Activated T-cell treated with anti-CD3 and anti-CD28 coated beads for 24 hours (primary cell): ENCODE data around the gene FILIP1L.

Source experiments
- DNase-seq: peaks from one replicate; pipeline ENCODE4 v3.0.0-alpha.2; 2020; ENCODE audit warnings: low read depth

Gene FILIP1L

DNA sequence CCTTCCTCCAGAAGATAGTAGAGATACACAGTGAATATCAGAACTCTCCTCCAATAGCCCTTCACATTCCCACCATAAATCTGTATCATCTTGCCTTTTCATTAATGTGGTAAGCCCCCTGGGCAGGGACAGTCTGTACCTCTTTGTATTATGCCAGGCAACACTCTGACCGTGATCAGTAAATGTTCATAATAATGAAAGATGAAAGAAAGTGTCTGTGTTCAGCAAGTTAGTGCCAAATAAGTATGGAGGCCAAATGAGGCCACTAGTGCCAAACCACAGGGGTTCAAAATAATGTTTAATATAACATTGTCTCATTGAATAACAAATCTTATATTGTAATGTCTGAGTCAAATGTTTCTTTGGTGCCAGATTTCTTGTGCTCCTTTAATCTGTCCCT lies 192.3 kb downstream of the FILIP1L start:
- DNase-seq = no peak

- DNase-seq = no peak
Measured at GRCh38 chr3:99921377-99921695, 193.0 kb downstream of the FILIP1L start.

- DNase-seq = no peak
Measured at GRCh38 chr3:99920481-99921376, 193.6 kb downstream of the FILIP1L start.

GRCh38 chr3:99919694-99920093 lies 194.6 kb downstream of the FILIP1L start:
- DNase-seq = no peak

DNA sequence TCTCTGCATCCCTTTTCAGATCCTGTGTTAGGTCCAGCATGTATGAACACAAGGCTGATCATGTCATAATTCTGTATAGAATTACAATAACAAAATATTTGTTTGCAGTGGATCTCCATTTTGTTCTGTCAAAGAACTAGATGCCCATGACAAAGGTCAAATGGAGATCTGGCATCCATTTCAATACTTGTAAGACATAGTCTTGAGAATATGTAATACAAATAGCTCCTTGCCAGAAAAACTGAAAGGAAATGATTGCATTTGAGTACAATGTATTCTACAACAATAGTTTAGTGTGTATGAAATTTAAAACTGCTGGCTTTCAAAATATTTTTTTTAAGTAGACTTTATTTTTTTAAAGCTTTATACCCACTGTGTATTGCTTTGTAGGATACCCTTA lies 195.6 kb downstream of the FILIP1L start:
- DNase-seq = no peak

GRCh38 chr3:99915906-99916432 lies 198.3 kb downstream of the FILIP1L start:
- no peak for DNase-seq

DNA sequence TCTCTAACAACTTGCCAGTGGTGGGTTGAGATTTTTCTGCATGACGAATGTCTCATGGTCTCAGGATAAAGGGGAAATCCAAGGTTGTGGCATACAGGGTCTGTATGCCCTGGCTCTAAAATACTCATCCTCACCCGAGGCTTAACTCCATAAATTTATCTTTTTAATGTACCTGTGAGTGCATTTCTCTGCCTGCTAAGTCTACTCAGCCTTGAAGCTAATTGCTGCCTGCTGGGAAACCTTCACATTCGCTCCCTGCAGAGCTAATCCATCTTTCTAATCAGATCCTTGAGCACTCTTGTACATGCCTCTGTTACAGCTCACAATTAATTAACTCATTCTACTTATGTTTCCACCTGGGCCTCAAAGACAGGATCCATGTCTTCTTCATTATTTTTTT lies 202.9 kb downstream of the FILIP1L start:
- DNase-seq = no peak

DNA sequence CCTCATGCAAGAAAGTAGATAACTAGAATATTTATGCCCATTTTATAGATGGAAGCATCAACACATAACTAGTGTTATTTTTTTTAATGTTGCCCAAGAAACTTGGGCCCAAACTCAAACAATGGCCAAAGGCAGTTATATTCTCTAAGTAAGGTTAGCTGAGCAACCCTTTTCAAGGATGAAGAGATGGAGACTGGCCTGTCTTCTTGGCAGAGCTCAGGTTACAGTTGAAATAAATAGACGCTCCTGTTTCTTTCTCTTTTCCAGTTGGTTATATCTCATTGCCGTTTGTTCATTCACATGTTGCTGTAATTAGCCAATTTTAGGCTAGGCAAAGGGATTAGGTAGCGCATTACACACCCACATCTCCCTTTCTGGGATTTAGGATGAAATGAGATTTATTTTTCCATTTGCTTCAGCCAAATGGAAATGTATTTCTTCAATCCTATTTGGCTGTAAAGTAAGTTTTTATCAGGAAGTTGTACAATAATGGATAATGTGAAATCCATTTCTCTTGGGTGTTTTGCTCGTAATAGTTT lies 203.5 kb downstream of the FILIP1L start:
- DNase-seq = no peak

DNA sequence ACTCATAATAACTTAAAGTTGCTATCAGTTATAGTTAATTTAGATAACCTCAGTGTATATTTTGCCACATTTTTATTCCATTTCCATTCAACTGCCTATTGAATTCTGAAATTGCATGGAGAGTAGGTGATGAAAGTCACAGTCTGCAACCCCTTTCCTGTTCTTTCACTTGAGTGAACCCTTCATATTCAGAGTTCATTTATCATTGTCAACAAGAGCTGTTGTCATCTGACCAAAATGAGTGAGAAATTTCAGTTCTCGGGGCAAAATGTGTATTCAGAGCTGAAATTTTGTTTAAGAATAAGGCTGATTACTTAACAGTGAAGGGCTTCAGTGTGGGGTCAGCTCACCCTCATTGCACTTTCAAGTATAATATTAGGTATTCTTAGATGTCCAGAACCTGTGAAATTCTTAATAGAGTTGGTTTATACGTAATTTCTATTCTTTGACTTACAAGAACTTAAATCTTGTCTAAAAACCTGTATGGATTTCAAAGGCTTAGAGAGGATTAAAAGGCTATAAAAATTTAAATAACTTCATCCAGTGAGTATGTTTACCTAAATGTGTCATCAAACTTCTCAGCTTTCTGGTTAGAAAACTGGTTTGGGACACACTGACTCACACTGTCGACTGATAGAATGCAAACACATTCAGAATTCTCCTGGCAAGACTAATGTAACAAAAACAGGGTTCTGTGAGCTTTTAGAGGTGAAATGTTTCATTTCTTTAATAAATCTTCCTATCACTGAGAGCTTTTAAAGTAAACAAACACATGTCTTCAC lies 204.4 kb downstream of the FILIP1L start:
- DNase-seq = no peak

DNA sequence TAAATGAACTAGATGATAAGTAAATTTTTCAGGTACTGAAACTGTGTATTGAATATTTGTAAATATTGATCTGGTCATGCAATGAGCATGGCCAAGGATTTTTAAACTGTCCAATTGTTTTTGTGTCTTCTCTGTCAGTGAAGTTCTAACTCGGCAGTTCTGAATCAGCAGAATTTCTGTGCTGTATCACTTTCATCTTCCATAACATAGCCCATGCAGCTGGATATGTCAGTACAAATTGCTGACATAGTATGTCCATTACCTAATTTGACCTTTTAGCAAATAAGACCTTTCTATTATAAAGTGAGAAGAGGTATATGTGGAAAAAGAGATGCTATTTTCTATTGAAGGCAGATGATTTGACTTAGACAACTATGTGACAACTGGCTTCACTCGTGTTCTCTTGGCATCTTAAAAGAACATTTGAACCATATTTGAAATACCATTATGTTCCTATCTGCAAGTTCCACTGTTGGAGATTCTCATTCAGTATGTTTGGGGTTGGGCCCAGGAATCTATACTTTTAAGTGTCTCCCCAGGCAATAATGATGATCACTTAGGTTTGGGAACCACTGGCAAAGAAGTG lies 206.2 kb downstream of the FILIP1L start:
- DNase-seq = no peak

DNA sequence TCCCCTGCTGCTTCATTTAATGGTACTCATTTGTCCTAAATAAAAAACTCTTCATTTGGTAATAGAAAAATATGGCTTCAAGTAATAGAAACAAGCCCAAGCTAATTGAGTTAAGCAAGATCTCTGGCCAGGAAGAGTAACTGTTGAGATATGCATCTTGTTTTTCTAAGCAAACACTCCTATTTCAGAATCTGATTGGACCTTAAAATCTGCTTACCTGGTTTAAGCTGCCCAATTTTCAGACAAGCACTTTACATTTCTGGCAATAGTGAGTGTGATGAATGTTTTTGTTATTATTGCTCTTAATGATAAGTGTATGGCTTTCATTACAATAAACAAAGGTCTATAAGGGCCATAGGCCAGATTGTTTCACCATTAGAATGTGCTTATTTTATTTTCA lies 210.4 kb downstream of the FILIP1L start:
- DNase-seq = no peak

GRCh38 chr3:99902091-99902490 lies 212.2 kb downstream of the FILIP1L start:
- no peak for DNase-seq

DNA sequence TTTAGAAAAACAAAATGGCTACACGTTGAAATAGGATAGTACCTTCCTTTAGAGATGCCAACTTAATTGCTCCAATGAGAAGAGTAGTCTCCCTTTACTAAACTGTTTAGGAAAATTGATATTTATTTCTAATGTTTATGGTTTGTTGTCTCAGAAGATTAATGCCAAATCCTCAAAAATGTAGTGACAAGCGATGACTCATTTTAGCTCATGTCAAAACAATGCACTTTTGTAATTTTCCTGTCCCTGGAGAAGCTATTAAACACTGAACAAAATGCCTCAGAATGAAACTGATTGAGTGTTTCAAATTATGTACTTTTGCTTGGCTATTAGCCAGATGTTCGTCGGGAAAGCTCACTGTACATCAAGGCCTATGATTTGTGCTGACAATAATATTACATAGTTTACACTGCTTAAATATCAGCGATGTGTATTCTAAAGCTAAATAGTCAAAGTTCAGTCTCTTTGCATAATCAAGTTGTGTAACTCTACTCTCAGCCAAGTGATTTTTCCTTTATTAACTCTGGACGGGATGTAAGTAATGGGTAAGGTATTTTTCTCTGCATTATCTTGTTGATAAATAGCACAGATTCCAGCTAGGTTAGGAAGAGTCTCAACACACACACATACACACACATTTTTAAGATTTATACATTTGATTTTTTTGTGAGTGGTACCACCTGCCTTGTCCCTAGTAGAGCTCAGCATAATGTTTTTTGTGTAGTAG lies 212.9 kb downstream of the FILIP1L start:
- no peak for DNase-seq

GRCh38 chr3:99900248-99900647 lies 214.1 kb downstream of the FILIP1L start:
- no peak for DNase-seq

- no peak for DNase-seq
Measured at GRCh38 chr3:99899603-99900002, 214.7 kb downstream of the FILIP1L start.

DNA sequence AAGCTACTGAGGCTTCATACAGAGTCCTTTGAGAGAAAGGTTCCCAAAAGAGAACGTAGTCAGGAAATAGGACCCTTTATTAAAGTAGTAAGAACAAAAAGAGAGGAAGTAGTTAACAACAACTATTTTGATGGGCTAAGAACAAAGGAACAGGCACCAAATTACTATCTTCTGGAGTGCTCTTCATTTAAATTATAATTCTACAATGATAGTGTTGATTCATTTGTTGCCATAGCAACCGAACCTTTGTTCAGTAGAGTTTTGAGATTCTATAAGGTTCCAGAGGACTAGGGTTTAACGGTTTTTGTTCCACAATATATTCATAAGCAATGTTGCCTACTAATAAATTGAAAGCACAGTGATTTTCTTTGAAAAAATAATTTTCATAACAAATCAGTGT lies 217.8 kb downstream of the FILIP1L start:
- DNase-seq = no peak

DNA sequence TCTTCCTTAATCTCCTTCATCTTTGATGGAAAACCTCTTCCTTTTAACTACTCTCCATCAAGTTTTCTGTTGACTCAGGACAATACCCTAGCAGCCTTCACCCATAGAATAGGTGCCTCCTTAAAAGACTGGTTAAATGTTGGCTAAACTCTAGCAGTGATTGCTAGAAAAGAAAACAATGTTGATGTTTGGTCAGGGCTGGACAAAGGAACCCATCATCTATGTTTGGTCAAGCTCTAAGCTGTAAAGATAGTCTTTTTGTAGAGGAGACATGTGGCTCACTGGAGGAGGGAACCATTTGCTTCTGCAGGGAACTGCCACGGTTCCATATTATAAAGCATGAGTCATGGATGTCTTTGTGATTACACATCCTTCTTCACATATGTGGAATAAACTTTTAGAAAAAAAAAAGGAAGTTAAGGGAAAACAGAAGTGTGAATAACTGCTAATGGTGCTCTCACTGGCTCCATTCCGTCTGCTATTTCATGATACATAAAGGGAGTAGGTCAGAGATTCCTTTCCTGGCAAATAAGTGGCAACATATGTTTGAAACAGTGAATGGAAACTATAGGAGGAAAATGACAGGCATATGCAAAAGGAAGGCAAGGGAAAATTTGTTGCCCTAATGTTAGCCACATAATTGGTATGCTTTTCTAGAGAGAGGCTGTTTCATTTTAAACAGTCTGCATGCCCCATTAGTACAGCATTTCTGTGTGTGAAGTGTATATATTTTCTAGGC lies 218.4 kb downstream of the FILIP1L start:
- no peak for DNase-seq

DNA sequence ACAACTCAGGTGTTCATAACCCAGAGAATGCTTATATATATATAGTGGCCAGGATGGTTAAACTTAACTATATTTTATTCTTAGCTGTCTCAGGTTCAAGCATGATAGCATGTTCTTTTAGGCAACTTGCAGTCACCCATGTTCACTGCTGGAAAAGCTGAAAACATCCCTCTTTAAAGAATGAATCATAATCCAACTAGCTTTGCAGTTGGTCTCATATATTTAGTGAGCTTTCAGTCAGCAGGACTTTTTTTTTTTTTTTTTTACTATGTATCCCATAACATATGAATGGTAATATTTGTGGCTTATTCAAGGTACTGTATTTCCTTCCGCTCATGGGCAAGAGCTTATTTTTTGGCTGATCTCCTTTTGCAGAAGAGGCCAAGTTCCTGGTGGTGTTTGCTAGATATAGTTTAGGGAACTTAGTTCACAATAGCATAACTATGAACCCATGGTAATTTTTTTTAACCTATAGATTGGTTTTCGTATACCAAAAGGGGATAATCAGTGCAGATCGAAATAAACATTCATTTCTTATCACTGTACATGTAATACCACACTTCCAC lies 219.1 kb downstream of the FILIP1L start:
- DNase-seq = no peak

GRCh38 chr3:99892332-99892731 lies 222.0 kb downstream of the FILIP1L start:
- DNase-seq = no peak

DNA sequence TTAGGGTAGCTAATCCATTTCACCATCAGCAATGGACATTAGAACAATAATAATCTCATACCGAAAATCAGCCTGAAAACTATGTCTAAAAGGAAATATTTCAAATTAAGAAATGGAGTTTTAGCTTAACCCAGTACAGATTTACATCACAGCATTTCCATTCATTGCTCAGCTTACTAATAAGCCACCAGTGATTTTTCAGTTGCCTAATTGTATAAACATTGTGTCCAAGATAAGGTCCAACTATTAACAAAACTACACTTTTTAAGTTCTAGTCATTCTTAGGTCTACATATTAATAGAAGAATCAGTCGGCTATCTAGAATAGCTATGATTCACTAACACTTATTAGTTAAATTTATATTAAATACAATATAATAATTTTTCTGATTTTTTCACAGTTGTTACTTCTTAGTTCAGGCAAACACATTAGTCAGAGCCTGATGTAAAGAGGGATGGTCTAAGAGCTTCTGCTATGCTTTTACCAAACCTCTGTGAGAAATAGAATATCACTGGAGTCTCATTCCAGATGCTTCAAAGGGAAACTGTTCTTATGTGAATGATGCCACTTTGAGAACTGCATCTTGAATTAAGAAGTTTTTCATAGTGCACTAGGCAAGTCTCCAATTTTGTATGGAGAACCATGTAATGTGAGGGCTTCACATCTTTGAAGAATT lies 222.6 kb downstream of the FILIP1L start:
- DNase-seq = no peak
